ENCODE results near the gene MTUS2. TPM values are rescaled to one million over a fixed set of nuclear protein-coding genes. Genes with fewer than 3 reads are reported as not detected.

The MTUS2 gene
- total and polyA plus RNA-seq, 4 donors = under 0.01 to 0.70 (median 0.15) TPM

DNA sequence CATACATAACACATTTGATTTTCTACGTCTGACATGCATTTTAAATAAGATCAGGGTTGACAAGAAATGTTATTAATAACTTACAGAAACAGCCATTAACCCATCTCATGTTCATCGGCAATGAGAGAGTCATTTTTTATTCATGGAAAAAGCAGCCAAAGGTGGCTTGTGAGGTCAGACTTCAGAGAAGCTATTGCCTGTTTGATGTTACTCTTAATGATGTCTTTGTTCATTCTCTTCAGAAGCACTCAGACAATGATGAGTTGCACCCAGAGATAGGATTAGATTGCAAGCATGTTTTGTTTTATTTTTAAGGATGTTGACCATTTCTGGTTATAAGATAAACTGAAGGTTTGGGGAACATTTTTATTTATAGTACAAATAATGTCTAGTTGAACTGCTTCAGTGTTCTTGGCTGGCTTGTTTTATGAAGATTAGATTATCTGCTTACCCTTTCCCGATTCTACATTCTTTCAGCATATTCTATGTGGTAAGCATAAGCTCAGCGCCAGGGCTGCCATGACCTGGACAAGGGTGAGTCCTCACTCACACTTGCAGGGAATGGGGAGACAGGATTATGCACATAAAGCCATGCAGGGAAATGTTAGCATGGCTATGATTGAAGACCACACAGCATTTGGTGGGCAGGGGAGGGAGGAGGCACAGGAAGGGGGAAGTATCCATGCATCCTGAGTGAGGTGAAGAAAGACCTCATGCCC is 288.1 kb downstream of the MTUS2 start:
- H3K4me1 ChIP-seq (ENCODE audit: control insufficient read depth in 4 of 4, insufficient read depth in 4 of 4, low read length in 3 of 4) = no peaks in the 10 kb centered on the region
- TF ChIP-seq RAD21 (IDR thresholded peaks at IDR 0.05) (no peak), EGR1 (IDR thresholded peaks at IDR 0.05; ENCODE audit: low read depth in 2 of 2) (no peak), RXRA (IDR thresholded peaks at IDR 0.05) (no peak)
- TF ChIP-seq, protein P1, sequence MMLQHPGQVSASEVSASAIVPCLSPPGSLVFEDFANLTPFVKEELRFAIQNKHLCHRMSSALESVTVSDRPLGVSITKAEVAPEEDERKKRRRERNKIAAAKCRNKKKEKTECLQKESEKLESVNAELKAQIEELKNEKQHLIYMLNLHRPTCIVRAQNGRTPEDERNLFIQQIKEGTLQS (IDR thresholded peaks at IDR 0.05) = no peak
- H3K9ac ChIP-seq (ENCODE audit: low read depth in 1 of 2, low read length in 2 of 2) = no peak overlapping the region
- no peak overlapping the region for H3K4me3 ChIP-seq (ENCODE audit: low read depth in 1 of 3, low read length in 3 of 3)
- no peaks in the 10 kb centered on the region for H3K36me3 ChIP-seq (ENCODE audit: control insufficient read depth in 4 of 4, insufficient read depth in 3 of 4, low read depth in 1 of 4, low read length in 3 of 4)
- no peaks in the 10 kb centered on the region for H3K27me3 ChIP-seq (ENCODE audit: control insufficient read depth in 4 of 4, insufficient read depth in 4 of 4, low read length in 3 of 4)
- H3K27ac ChIP-seq (ENCODE audit: low read depth in 1 of 2, low read length in 2 of 2) = no peak overlapping the region
- 75% methylated on average over 4 of the region's 4 CpGs for WGBS
- no peaks in the 10 kb centered on the region for H3K9me3 ChIP-seq (ENCODE audit: control insufficient read depth in 4 of 4, low read length in 3 of 4)
- DNase-seq (ENCODE audit: low spot score) = no peak

DNA sequence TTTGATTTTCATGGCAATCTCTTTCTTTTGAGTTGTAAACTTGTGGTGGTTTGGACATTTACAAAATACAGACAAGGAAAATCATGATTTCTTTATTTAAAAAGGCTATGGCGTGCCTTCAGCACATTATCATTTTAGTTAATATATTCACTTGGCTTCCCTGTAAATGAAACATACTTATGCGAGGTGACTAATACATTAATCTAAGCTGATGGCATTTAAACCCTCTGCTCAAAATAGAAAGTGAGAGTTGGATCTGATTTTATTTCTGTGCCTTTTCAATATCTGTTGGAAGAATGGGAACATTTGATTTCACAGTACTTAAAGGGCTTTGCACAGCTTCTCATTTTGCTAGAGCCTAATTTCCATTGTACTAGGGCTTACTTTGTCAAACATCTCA is 289.8 kb downstream of the MTUS2 start:
- Histone ChIP-seq H3K27ac (ENCODE audit: low read depth in 1 of 2, low read length in 2 of 2) (no peak overlapping the region), H3K9me3 (ENCODE audit: control insufficient read depth in 4 of 4, low read length in 3 of 4) (no peaks in the 10 kb centered on the region), H3K4me3 (ENCODE audit: low read depth in 1 of 3, low read length in 3 of 3) (no peak overlapping the region), H3K36me3 (ENCODE audit: control insufficient read depth in 4 of 4, insufficient read depth in 3 of 4, low read depth in 1 of 4, low read length in 3 of 4) (no peaks in the 10 kb centered on the region), H3K4me1 (ENCODE audit: control insufficient read depth in 4 of 4, insufficient read depth in 4 of 4, low read length in 3 of 4) (no peaks in the 10 kb centered on the region), H3K9ac (ENCODE audit: low read depth in 1 of 2, low read length in 2 of 2) (no peak overlapping the region), H3K27me3 (ENCODE audit: control insufficient read depth in 4 of 4, insufficient read depth in 4 of 4, low read length in 3 of 4) (no peaks in the 10 kb centered on the region)
- DNase-seq (ENCODE audit: low spot score) = no peak
- TF ChIP-seq HNF4A (conservative IDR thresholded peaks at IDR 0.05) (no peak), NR2F2 (IDR thresholded peaks at IDR 0.05) (no peak), RAD21 (IDR thresholded peaks at IDR 0.05) (no peak), TAF1 (conservative IDR thresholded peaks at IDR 0.05) (no peak), GABPA (IDR thresholded peaks at IDR 0.05 in 1 of 2, conservative IDR thresholded peaks at IDR 0.05 in 1 of 2) (no peak), FOXA1 (IDR thresholded peaks at IDR 0.05) (no peak), YY1 (IDR thresholded peaks at IDR 0.05) (no peak), FOXA2 (IDR thresholded peaks at IDR 0.05) (no peak)
- TF ChIP-seq, protein P1 (IDR thresholded peaks at IDR 0.05) = no peak
- TF ChIP-seq, protein P2, sequence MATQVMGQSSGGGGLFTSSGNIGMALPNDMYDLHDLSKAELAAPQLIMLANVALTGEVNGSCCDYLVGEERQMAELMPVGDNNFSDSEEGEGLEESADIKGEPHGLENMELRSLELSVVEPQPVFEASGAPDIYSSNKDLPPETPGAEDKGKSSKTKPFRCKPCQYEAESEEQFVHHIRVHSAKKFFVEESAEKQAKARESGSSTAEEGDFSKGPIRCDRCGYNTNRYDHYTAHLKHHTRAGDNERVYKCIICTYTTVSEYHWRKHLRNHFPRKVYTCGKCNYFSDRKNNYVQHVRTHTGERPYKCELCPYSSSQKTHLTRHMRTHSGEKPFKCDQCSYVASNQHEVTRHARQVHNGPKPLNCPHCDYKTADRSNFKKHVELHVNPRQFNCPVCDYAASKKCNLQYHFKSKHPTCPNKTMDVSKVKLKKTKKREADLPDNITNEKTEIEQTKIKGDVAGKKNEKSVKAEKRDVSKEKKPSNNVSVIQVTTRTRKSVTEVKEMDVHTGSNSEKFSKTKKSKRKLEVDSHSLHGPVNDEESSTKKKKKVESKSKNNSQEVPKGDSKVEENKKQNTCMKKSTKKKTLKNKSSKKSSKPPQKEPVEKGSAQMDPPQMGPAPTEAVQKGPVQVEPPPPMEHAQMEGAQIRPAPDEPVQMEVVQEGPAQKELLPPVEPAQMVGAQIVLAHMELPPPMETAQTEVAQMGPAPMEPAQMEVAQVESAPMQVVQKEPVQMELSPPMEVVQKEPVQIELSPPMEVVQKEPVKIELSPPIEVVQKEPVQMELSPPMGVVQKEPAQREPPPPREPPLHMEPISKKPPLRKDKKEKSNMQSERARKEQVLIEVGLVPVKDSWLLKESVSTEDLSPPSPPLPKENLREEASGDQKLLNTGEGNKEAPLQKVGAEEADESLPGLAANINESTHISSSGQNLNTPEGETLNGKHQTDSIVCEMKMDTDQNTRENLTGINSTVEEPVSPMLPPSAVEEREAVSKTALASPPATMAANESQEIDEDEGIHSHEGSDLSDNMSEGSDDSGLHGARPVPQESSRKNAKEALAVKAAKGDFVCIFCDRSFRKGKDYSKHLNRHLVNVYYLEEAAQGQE (IDR thresholded peaks at IDR 0.05) = no peak
- WGBS = 87% methylated on average over 2 of the region's 2 CpGs

DNA sequence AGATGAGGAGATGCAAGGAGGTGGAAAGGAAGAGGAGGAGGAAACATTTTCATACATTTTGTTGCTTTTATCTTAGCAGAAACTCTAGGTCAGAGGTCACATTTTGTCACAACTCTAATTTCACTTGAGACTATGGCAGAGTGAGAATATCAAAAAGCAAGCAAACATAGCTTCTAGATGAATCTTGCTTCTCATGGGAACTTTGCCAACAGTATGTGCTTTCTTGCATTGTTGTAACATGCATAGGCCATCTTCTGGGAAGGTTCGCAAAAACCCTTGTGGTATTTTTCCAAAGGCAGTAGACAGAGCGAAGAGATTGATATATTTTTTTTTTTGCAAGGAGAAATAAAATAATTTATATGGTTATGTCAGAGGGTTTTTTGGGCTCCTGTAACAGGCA is 291.3 kb downstream of the MTUS2 start:
- no peak for DNase-seq (ENCODE audit: low spot score)
- Histone ChIP-seq H3K4me3 (ENCODE audit: low read depth in 1 of 3, low read length in 3 of 3) (no peak overlapping the region), H3K36me3 (ENCODE audit: control insufficient read depth in 4 of 4, insufficient read depth in 3 of 4, low read depth in 1 of 4, low read length in 3 of 4) (no peaks in the 10 kb centered on the region), H3K27me3 (ENCODE audit: control insufficient read depth in 4 of 4, insufficient read depth in 4 of 4, low read length in 3 of 4) (no peaks in the 10 kb centered on the region), H3K4me1 (ENCODE audit: control insufficient read depth in 4 of 4, insufficient read depth in 4 of 4, low read length in 3 of 4) (no peaks in the 10 kb centered on the region), H3K9me3 (ENCODE audit: control insufficient read depth in 4 of 4, low read length in 3 of 4) (no peaks in the 10 kb centered on the region), H3K27ac (ENCODE audit: low read depth in 1 of 2, low read length in 2 of 2) (no peak overlapping the region), H3K9ac (ENCODE audit: low read depth in 1 of 2, low read length in 2 of 2) (no peak overlapping the region)
- TF ChIP-seq TAF1 (conservative IDR thresholded peaks at IDR 0.05) (no peak), NR2F2 (IDR thresholded peaks at IDR 0.05) (no peak), EGR1 (IDR thresholded peaks at IDR 0.05; ENCODE audit: low read depth in 2 of 2) (no peak), HNF4G (IDR thresholded peaks at IDR 0.05) (no peak)
- TF ChIP-seq, protein P3, sequence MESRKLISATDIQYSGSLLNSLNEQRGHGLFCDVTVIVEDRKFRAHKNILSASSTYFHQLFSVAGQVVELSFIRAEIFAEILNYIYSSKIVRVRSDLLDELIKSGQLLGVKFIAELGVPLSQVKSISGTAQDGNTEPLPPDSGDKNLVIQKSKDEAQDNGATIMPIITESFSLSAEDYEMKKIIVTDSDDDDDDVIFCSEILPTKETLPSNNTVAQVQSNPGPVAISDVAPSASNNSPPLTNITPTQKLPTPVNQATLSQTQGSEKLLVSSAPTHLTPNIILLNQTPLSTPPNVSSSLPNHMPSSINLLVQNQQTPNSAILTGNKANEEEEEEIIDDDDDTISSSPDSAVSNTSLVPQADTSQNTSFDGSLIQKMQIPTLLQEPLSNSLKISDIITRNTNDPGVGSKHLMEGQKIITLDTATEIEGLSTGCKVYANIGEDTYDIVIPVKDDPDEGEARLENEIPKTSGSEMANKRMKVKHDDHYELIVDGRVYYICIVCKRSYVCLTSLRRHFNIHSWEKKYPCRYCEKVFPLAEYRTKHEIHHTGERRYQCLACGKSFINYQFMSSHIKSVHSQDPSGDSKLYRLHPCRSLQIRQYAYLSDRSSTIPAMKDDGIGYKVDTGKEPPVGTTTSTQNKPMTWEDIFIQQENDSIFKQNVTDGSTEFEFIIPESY (IDR thresholded peaks at IDR 0.05) = no peak
- TF ChIP-seq, protein P2 (IDR thresholded peaks at IDR 0.05) = no peak
- 91% methylated on average over 2 of the region's 2 CpGs for WGBS
